Measurements from ENCODE around the gene MGMT.

The MGMT gene

GRCh38 chr10:129546106-129546505 lies 79.1 kb downstream of the MGMT start:
- DNase-seq = no peak

- DNase-seq = no peak
Measured at GRCh38 chr10:129547608-129548007, 80.6 kb downstream of the MGMT start.

- DNase-seq = no peak
Measured at GRCh38 chr10:129548600-129548999, 81.6 kb downstream of the MGMT start.

GRCh38 chr10:129550076-129550475 lies 83.0 kb downstream of the MGMT start:
- DNase-seq = no peak

GRCh38 chr10:129550658-129551057 lies 83.6 kb downstream of the MGMT start:
- no peak for DNase-seq

GRCh38 chr10:129552119-129552518 lies 85.1 kb downstream of the MGMT start:
- no peak for DNase-seq

GRCh38 chr10:129553928-129554327 lies 86.9 kb downstream of the MGMT start:
- DNase-seq = no peak

GRCh38 chr10:129556316-129556715 lies 89.3 kb downstream of the MGMT start:
- DNase-seq = no peak

- no peak for DNase-seq
Measured at GRCh38 chr10:129560361-129560760, 93.3 kb downstream of the MGMT start.

- no peak for DNase-seq
Measured at GRCh38 chr10:129562487-129562886, 95.4 kb downstream of the MGMT start.

- DNase-seq = no peak
Measured at GRCh38 chr10:129564923-129565322, 97.9 kb downstream of the MGMT start.

GRCh38 chr10:129568583-129569344 lies 101.7 kb downstream of the MGMT start:
- no peak for DNase-seq

GRCh38 chr10:129570185-129570584 lies 103.1 kb downstream of the MGMT start:
- no peak for DNase-seq

- no peak for DNase-seq
Measured at GRCh38 chr10:129579228-129579627, 112.2 kb downstream of the MGMT start.

GRCh38 chr10:129580010-129580409 lies 113.0 kb downstream of the MGMT start:
- DNase-seq = no peak

GRCh38 chr10:129580901-129581300 lies 113.9 kb downstream of the MGMT start:
- DNase-seq = no peak

GRCh38 chr10:129581827-129582411 lies 114.9 kb downstream of the MGMT start:
- no peak for DNase-seq

- DNase-seq = no peak
Measured at GRCh38 chr10:129583831-129584230, 116.8 kb downstream of the MGMT start.

GRCh38 chr10:129586898-129587443 lies 119.9 kb downstream of the MGMT start:
- DNase-seq = no peak

- DNase-seq = no peak
Measured at GRCh38 chr10:129589546-129589945, 122.5 kb downstream of the MGMT start.

- DNase-seq = no peak
Measured at GRCh38 chr10:129593953-129594352, 126.9 kb downstream of the MGMT start.

GRCh38 chr10:129594811-129595210 lies 127.8 kb downstream of the MGMT start:
- no peak for DNase-seq

GRCh38 chr10:129598413-129598812 lies 131.4 kb downstream of the MGMT start:
- DNase-seq = no peak

GRCh38 chr10:129599160-129599559 lies 132.1 kb downstream of the MGMT start:
- no peak for DNase-seq
